ENCODE results near the gene SMIM3. TPM values are rescaled to one million over a fixed set of nuclear protein-coding genes. Genes with fewer than 3 reads are reported as not detected.

SMIM3 gene
- total and polyA plus RNA-seq, 2 of the 13 experiments (the other 11 are each of a cell fraction or from before 2014, with no cell fraction given) = 11.6 to 96.7 TPM

DNA sequence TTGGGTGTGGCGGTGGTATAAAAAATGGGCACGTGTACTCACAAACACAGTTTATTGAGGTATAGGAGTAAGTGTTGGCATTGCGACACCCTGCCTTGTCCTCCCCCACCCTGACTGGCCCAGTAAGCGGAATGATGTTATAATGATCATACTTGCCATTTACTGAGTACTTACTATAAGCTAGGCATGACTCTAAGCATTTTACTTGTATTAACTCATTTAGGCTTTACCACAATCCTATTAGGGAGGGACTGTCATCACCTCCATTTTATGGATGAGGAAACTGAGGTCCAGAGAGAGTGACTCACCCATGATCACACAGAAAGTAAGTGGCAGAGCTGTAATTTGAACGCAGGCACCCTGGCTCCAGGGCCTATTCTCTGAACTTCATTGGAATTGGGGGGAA, 2.3 kb downstream of the SMIM3 start:
- no peaks in the 10 kb centered on the region for H3K9me3 ChIP-seq (ENCODE audit: low read length)
- WGBS (ENCODE audit: low lambda C conversion rate) = 70% methylated on average over 5 of the region's 5 CpGs
- H3K79me2 ChIP-seq (ENCODE audit: insufficient read depth, low read length) = peaks cover 61% of the 10 kb centered on the region
- BruUV-seq (replicated peaks) = no TSS peak
- ChIA-PET POLR2A (interaction anchor here (3.2 kb wide), 1 partner anchor 22 kb away, joined by 21 read pairs; the partner anchor contains the start of gene DCTN4), CTCF (ENCODE audit: low intra/inter-chr PET ratio, low total read pairs) (no interaction called here)
- H3K4me2 ChIP-seq (ENCODE audit: low read depth, low read length) = peak overlapping the region; percentile 98
- FAIRE-seq = no peak
- no peak for DNase-seq (ENCODE audit: low spot score)
- H3K9ac ChIP-seq (ENCODE audit: insufficient read depth, low read depth, low read length) = peak overlapping the region; percentile 74; the same call in 1 of the 2 replicates
- H3K27me3 ChIP-seq (ENCODE audit: control insufficient read depth in 1 of 2, insufficient read depth in 2 of 2, low read length in 2 of 2) = no peaks in the 10 kb centered on the region; a peak in 1 of 5 replicates
- no peaks in the 10 kb centered on the region for H4K20me1 ChIP-seq (ENCODE audit: insufficient read depth, low read length)
- H3K36me3 ChIP-seq (replicated peaks in 1 of 2; ENCODE audit: control insufficient read depth in 1 of 2, insufficient read depth in 2 of 2, low read length in 2 of 2) = 0 out of 5 replicates have a peak, but pooled peaks cover 0 to 3% of the 10 kb centered on the region in 2 experiments
- intact Hi-C loops (cut with micrococcal nuclease; ENCODE audit: unreplicated experiment) = no loop called here
- ATAC-seq = no peak
- H3K4me3 ChIP-seq (replicated peaks in 1 of 3; ENCODE audit: insufficient read depth in 1 of 3, low read depth in 2 of 3, low read length in 3 of 3) = peak overlapping the region; percentile 43 to 90 (median 79)
- H2AFZ ChIP-seq (ENCODE audit: low read length) = no peak overlapping the region
- peak overlapping the region; percentile 79 for H3K27ac ChIP-seq (ENCODE audit: extremely low read length, insufficient read depth, low read length)
- peaks cover 71% of the 10 kb centered on the region for H3K4me1 ChIP-seq (ENCODE audit: insufficient read depth, low read length)
- in situ Hi-C loops (cut with HindIII; ENCODE audit: extremely low pct_ligation_motif_present, low pct_unique_long_range_greater_than_20kb) = no loop called here
- TF ChIP-seq ZNF264 (CRISPR knock-in tag; IDR thresholded peaks at IDR 0.05) (no peak), REXO4 (CRISPR knock-in tag; IDR thresholded peaks at IDR 0.05; ENCODE audit: borderline replicate concordance) (no peak), SIN3A (IDR thresholded peaks at IDR 0.05; ENCODE audit: borderline replicate concordance, low read depth, low read length) (no peak), NCOA1 (CRISPR knock-in tag; IDR thresholded peaks at IDR 0.05) (no peak), DNMT1 (CRISPR knock-in tag; IDR thresholded peaks at IDR 0.05) (no peak), ZBTB20 (CRISPR knock-in tag; IDR thresholded peaks at IDR 0.05; ENCODE audit: borderline replicate concordance, low read depth) (no peak), FOSL2 (CRISPR knock-in tag; IDR thresholded peaks at IDR 0.05) (peak; percentile 62), ZNF234 (CRISPR knock-in tag; conservative IDR thresholded peaks at IDR 0.05) (no peak), CEBPG (CRISPR knock-in tag; IDR thresholded peaks at IDR 0.05) (peak; percentile 41; the same call in 1 of the 2 replicates), PTBP1 (IDR thresholded peaks at IDR 0.05; ENCODE audit: low read depth, low read length, poor library complexity, severe bottlenecking) (no peak), TARDBP (CRISPR knock-in tag; IDR thresholded peaks at IDR 0.05) (no peak), NFIB (CRISPR knock-in tag; IDR thresholded peaks at IDR 0.05; ENCODE audit: borderline replicate concordance) (no peak), CEBPB (IDR thresholded peaks at IDR 0.05; ENCODE audit: borderline replicate concordance, low read depth, low read length) (peak; percentile 68), ELF3 (CRISPR knock-in tag; IDR thresholded peaks at IDR 0.05) (no peak), NPAS2 (CRISPR knock-in tag; IDR thresholded peaks at IDR 0.05; ENCODE audit: borderline replicate concordance) (no peak)
- TF ChIP-seq, protein P1, sequence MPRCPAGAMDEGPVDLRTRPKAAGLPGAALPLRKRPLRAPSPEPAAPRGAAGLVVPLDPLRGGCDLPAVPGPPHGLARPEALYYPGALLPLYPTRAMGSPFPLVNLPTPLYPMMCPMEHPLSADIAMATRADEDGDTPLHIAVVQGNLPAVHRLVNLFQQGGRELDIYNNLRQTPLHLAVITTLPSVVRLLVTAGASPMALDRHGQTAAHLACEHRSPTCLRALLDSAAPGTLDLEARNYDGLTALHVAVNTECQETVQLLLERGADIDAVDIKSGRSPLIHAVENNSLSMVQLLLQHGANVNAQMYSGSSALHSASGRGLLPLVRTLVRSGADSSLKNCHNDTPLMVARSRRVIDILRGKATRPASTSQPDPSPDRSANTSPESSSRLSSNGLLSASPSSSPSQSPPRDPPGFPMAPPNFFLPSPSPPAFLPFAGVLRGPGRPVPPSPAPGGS (CRISPR knock-in tag; IDR thresholded peaks at IDR 0.05) = no peak
- TF ChIP-seq, protein P2, sequence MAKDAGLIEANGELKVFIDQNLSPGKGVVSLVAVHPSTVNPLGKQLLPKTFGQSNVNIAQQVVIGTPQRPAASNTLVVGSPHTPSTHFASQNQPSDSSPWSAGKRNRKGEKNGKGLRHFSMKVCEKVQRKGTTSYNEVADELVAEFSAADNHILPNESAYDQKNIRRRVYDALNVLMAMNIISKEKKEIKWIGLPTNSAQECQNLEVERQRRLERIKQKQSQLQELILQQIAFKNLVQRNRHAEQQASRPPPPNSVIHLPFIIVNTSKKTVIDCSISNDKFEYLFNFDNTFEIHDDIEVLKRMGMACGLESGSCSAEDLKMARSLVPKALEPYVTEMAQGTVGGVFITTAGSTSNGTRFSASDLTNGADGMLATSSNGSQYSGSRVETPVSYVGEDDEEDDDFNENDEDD (CRISPR knock-in tag; IDR thresholded peaks at IDR 0.05; ENCODE audit: borderline replicate concordance) = no peak
- TF ChIP-seq, protein P3, sequence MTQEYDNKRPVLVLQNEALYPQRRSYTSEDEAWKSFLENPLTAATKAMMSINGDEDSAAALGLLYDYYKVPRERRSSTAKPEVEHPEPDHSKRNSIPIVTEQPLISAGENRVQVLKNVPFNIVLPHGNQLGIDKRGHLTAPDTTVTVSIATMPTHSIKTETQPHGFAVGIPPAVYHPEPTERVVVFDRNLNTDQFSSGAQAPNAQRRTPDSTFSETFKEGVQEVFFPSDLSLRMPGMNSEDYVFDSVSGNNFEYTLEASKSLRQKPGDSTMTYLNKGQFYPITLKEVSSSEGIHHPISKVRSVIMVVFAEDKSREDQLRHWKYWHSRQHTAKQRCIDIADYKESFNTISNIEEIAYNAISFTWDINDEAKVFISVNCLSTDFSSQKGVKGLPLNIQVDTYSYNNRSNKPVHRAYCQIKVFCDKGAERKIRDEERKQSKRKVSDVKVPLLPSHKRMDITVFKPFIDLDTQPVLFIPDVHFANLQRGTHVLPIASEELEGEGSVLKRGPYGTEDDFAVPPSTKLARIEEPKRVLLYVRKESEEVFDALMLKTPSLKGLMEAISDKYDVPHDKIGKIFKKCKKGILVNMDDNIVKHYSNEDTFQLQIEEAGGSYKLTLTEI (CRISPR knock-in tag; conservative IDR thresholded peaks at IDR 0.05) = no peak
- TF ChIP-seq, protein P4, sequence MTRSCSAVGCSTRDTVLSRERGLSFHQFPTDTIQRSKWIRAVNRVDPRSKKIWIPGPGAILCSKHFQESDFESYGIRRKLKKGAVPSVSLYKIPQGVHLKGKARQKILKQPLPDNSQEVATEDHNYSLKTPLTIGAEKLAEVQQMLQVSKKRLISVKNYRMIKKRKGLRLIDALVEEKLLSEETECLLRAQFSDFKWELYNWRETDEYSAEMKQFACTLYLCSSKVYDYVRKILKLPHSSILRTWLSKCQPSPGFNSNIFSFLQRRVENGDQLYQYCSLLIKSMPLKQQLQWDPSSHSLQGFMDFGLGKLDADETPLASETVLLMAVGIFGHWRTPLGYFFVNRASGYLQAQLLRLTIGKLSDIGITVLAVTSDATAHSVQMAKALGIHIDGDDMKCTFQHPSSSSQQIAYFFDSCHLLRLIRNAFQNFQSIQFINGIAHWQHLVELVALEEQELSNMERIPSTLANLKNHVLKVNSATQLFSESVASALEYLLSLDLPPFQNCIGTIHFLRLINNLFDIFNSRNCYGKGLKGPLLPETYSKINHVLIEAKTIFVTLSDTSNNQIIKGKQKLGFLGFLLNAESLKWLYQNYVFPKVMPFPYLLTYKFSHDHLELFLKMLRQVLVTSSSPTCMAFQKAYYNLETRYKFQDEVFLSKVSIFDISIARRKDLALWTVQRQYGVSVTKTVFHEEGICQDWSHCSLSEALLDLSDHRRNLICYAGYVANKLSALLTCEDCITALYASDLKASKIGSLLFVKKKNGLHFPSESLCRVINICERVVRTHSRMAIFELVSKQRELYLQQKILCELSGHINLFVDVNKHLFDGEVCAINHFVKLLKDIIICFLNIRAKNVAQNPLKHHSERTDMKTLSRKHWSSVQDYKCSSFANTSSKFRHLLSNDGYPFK (CRISPR knock-in tag; IDR thresholded peaks at IDR 0.05; ENCODE audit: borderline replicate concordance) = no peak

Data from HepG2 (cell line).